Right lobe of liver (tissue), 6 donors: ENCODE results near the gene MALAT1. TPM values are rescaled to one million over a fixed set of nuclear protein-coding genes. Genes with fewer than 3 reads are reported as not detected.
A peak's percentile ranks its signal among the peaks of the same experiment; 100 is the strongest.

Experiments
- ATAC-seq, 4 donors: fragments of 200-7000 bp; cut with Tn5 transposase; one replicate each; pipeline ENCODE4 v1.9.1; 2020; ENCODE audit warnings: mild to moderate bottlenecking in 4 of 4, moderate library complexity in 4 of 4
- DNase-seq, 3 donors: peaks; one replicate each; pipeline ENCODE4 v3.0.0-alpha.2; 2020
- H3K27ac ChIP-seq, 3 donors: fragments of 200-600 bp; one replicate each; pipeline ENCODE4 v1.8.0; 2022
- H3K27me3 ChIP-seq, 2 donors: fragments of 200-600 bp; one replicate each; pipeline ENCODE4 v1.8.0; 2022
- H3K36me3 ChIP-seq, 4 donors: fragments of 200-600 bp; sonication (generic) in 1 of 4; one replicate each; pipeline versions ENCODE4 v1.5.1 to v1.8.0; 2017 to 2022; ENCODE audit warnings: control low read depth in 1 of 4
- H3K4me1 ChIP-seq, 4 donors: fragments of 200-600 bp; sonication (generic) in 1 of 4; one replicate each; pipeline versions ENCODE4 v1.5.1 to v1.8.0; 2017 to 2022; ENCODE audit warnings: control low read depth in 1 of 4
- H3K4me3 ChIP-seq, 3 donors: fragments of 200-600 bp; one replicate each; pipeline ENCODE4 v1.8.0; 2022
- H3K9me3 ChIP-seq, 4 donors: fragments of 200-600 bp; sonication (generic) in 1 of 4; one replicate each; pipeline versions ENCODE4 v1.5.1 to v1.8.0; 2017 to 2022; ENCODE audit warnings: control low read depth in 1 of 4
- POLR2A ChIP-seq: fragments of 450-650 bp; IDR thresholded peaks from one replicate; pipeline ENCODE4 v1.6.1; 2017; ENCODE audit warnings: antibody characterized with exemption, mild to moderate bottlenecking
- WGBS: methylation state at CpG from one replicate; pipeline ENCODE4 v1.1.6; 2018; ENCODE audit warnings: low coverage, low lambda C conversion rate; ENCODE audit not compliant: insufficient coverage; ENCODE audit errors: missing lambda C conversion rate; 5-methylcytosine and 5-hydroxymethylcytosine counted together
- intact Hi-C, 2 donors: fragments of 100-400 bp; cut with DNase I; formaldehyde crosslinking; loops; one replicate each; pipeline versions ENCODE4 v1.11.2 to v1.14.1; 2022
- total RNA-seq, 6 experiments: library from RNA; depleted of rRNA in 2 of 6; stranded (reverse); fragments of >200 nt in 2 of 6; fragmentation: NEBNext Ultra II Directional in 3 of 6; extraction: Animal tissue kit (Norgen Biotek cat#: 25700) in 3 of 6; gene quantifications; one replicate each; pipeline versions ENCODE4 v1.1.0 to v1.2.4, GENCODE V29; 2016 to 2023
- TF ChIP-seq, protein P1 (sequence below), 4 donors: fragments of 200-600 bp in 3 of 4; fragments of 450-650 bp in 1 of 4; IDR thresholded peaks; one replicate each; pipeline versions ENCODE4 v1.5.1 to v1.8.0; 2016 to 2022; ENCODE audit warnings: antibody characterized with exemption in 4 of 4, mild to moderate bottlenecking in 2 of 4
- donor health status: DM: no; HTN: yes; CAD: no.
- donor health status: DM: no; HTN: no; CAD: no.
- donor health status: DM: no; HTN: no; CAD: no.
- donor health status: DM: no; HTN: yes; CAD: no.
- donor health status: DM: no; HTN: yes; CAD: no.

Gene MALAT1
- total RNA-seq, 6 experiments from 2014 or later: 2,716 to 5,163 (median 3,933) TPM

DNA sequence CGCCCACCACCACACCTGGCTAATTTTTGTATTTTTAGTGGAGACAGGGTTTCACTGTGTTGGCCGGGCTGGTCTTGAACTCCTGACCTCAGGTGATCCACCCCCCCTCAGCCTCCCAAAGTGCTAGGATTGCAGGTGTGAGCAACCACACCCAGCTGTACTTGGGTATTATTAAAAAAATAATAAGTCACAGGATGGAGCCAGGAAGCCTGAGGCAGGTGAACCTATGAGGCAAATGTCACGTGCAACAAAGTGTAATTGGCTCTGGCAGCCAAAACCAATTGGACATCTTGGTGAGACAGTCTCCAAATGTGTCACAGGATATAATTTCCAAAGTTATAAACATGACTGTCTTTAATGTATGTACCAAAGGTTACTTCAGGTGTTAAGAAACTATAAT, 24.0 kb upstream of the MALAT1 start:
- H3K4me3 ChIP-seq: no peak overlapping the region
- peaks cover 0 to 20% (median 9%) of the 10 kb centered on the region in 4 donors for H3K4me1 ChIP-seq
- intact Hi-C loops: no loop called here
- 80% methylated on average over 2 of the region's 3 CpGs for WGBS
- no peaks in the 10 kb centered on the region for H3K36me3 ChIP-seq
- peak in 1 of 3 donors; percentile 17 for DNase-seq
- H3K27me3 ChIP-seq: no peaks in the 10 kb centered on the region
- no peak for ATAC-seq
- TF ChIP-seq POLR2A: no peak
- TF ChIP-seq, protein P1, sequence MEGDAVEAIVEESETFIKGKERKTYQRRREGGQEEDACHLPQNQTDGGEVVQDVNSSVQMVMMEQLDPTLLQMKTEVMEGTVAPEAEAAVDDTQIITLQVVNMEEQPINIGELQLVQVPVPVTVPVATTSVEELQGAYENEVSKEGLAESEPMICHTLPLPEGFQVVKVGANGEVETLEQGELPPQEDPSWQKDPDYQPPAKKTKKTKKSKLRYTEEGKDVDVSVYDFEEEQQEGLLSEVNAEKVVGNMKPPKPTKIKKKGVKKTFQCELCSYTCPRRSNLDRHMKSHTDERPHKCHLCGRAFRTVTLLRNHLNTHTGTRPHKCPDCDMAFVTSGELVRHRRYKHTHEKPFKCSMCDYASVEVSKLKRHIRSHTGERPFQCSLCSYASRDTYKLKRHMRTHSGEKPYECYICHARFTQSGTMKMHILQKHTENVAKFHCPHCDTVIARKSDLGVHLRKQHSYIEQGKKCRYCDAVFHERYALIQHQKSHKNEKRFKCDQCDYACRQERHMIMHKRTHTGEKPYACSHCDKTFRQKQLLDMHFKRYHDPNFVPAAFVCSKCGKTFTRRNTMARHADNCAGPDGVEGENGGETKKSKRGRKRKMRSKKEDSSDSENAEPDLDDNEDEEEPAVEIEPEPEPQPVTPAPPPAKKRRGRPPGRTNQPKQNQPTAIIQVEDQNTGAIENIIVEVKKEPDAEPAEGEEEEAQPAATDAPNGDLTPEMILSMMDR (IDR thresholded peaks at IDR 0.05): no peak
- no peak overlapping the region for H3K27ac ChIP-seq
- no peaks in the 10 kb centered on the region for H3K9me3 ChIP-seq

DNA sequence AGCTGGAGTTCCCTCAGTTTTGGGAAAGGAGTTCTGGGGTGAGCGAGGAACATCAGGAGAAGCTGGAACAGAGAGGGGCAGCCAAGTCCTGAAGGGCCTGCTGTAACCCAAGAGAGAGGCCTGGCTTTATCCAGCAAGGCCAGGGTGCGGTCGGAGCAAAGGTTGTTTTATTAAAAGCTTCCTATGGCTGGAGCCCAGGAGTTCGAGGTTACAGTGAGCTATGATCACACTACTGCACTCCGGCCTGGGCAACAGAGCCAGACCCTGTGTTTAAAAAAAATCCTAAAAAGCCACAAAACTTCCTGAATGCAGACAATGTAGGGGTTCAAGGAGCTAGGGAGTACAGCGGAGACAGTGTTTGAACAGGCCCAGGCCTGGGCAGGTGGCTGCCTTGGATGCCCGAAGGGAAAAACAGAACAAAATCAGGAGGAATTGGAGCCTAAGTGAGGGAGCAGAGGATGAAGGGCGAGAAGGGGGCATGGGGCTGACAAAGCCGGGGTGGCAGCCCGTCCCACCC, 22.2 kb upstream of the MALAT1 start:
- ATAC-seq: peak; percentile 32 to 60 (median 56)
- Histone ChIP-seq H3K4me3 (peak overlapping the region; percentile 71 to 96 (median 91)), H3K27ac (peak overlapping the region; percentile 97 to 100 (median 100)), H3K27me3 (no peaks in the 10 kb centered on the region), H3K36me3 (no peaks in the 10 kb centered on the region), H3K4me1 (peaks cover 0 to 20% (median 9%) of the 10 kb centered on the region in 4 donors), H3K9me3 (no peaks in the 10 kb centered on the region)
- intact Hi-C loops: no loop called here
- 7% methylated on average over 9 of the region's 10 CpGs for WGBS
- peak in 2 of 3 donors; percentile 76 to 87 for DNase-seq
- TF ChIP-seq, protein P1 (IDR thresholded peaks at IDR 0.05): no peak
- TF ChIP-seq POLR2A: no peak

DNA sequence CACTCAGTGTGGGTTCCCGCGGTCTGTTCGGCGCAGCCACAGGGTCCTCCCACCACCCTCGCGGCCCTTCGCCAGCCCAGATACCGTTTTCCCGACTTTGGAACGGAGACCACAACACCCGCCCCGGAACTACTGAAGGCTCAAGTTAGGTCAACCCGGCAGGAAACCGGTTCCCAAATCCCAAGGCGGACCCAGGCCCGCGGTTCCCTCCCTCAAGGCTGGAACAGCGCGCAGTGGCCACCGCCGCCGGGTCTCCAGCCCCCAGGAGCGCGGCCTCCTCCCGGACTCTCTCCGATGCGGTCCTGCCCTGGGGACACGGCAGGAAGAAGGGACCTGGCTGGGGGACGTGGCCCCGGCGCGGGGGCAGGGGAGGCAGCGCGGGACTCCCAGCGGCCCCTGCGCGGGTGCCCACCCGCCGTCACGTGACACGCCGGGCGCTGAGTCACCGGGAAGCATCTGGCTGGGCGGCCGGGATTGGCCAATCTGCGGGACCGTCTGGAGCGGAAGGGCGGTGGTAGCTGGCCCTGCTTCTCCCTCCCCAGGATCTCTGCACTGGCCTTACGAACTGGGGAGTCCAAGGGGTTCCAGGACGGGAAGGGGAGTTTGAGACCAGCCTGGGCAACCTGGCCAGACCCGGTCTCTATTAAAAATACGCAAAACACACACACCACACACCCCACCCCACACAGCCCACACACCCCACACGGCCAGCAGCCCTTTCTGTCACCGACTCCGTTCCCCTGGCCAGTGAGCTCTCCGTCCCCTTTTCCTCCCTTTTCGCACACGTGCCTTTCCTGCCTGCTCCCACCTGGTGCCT, 21.5 kb upstream of the MALAT1 start:
- H3K27ac ChIP-seq: peak overlapping the region; percentile 97 to 100 (median 100)
- no peaks in the 10 kb centered on the region for H3K36me3 ChIP-seq
- peak overlapping the region; percentile 71 to 96 (median 91) for H3K4me3 ChIP-seq
- ATAC-seq: peak; percentile 80 to 91 (median 88)
- TF ChIP-seq POLR2A: peak; percentile 97
- TF ChIP-seq, protein P1 (IDR thresholded peaks at IDR 0.05): no peak
- peaks cover 0 to 20% (median 9%) of the 10 kb centered on the region in 4 donors for H3K4me1 ChIP-seq
- WGBS: 0% methylated on average over 5 of the region's 60 CpGs
- no peaks in the 10 kb centered on the region for H3K9me3 ChIP-seq
- intact Hi-C loops: no loop called here
- H3K27me3 ChIP-seq: no peaks in the 10 kb centered on the region
- peak; percentile 98 for DNase-seq

DNA sequence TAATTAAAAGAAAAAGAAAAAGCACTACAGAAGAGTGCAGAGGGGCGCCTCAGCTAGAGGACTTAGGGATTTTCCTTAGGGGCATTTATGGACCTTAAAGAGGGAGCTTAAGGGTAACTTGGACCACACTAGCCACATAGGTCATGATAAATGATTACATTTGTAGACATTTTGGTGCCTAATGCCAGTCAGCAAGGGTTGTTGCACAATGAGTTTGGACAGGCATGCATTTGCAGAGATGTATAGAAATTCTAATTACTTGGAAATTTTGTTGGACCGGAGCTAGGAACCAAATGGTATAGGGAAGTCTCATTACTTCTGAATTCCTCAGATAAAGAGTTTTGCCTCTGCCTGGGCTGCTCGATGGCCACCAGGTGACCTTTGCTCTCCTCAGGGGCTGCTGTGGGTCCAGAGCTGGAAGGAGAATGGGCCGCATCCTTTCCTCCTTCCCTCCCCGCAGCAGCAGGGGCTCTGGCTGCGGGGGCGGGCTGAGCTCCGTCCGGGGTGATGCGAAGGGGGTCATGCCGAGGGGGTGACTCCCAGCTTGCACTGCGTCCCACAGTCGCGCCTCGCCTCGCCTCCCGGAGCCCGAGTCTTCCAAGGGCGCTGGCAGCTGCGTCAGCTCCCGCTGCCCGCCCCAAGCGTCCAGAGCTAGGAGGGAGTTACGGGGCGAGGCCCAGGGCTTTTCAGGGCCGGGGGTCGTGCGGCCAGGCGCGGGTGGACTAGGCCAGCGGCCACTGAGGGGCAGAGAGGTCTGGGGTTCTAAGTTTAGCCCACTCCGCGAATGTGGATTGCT, 20.3 kb upstream of the MALAT1 start:
- Histone ChIP-seq H3K36me3 (no peaks in the 10 kb centered on the region), H3K27me3 (no peaks in the 10 kb centered on the region), H3K4me3 (peak overlapping the region in 1 of 3 donors; percentile 13), H3K4me1 (peaks cover 0 to 20% (median 9%) of the 10 kb centered on the region in 4 donors), H3K9me3 (no peaks in the 10 kb centered on the region), H3K27ac (peak overlapping the region; percentile 97 to 100 (median 100))
- peak; percentile 1 to 25 (median 6) for ATAC-seq
- TF ChIP-seq, protein P1 (IDR thresholded peaks at IDR 0.05): no peak
- peak; percentile 28 for TF ChIP-seq POLR2A
- intact Hi-C loops: no loop called here
- DNase-seq: peak; percentile 59 to 71 (median 63)
- 46% methylated on average over 4 of the region's 33 CpGs for WGBS
